MM.1S (cell line): ENCODE data around the gene PARD3.

Source experiments
- CTCF ChIP-seq: fragments of 300-600 bp; sonication (generic); IDR thresholded peaks from 2 replicates; pipeline ENCODE4 v1.5.1; 2016; ENCODE audit warnings: antibody characterized with exemption, low read length, mixed read lengths
- EZH2 ChIP-seq: fragments of 300-600 bp; sonication (generic); optimal IDR thresholded peaks from 2 replicates; pipeline ENCODE3; 2017; ENCODE audit warnings: low read depth, mild to moderate bottlenecking, antibody characterized with exemption, low read length, mixed read lengths
- EZH2phosphoT487 ChIP-seq: fragments of 300-600 bp; sonication (generic); IDR thresholded peaks from 2 replicates; pipeline ENCODE4 v1.6.1; 2018; ENCODE audit warnings: antibody characterized with exemption, low read length

GRCh38 chr10:34467364-34467763 is 347.7 kb downstream of the PARD3 start:
- TF ChIP-seq EZH2 (no peak), CTCF (no peak), EZH2phosphoT487 (no peak)
